Peyer's patch (tissue), 4 donors: ENCODE data around the gene PLA2G4E. TPM values are rescaled to one million over a fixed set of nuclear protein-coding genes. Genes with fewer than 3 reads are reported as not detected.

Experiments
- DNase-seq, 3 donors: peaks; one replicate each; pipeline ENCODE4 v3.0.0-alpha.2; 2017 to 2019
- H3K27ac ChIP-seq, 4 donors: fragments of 200-600 bp; sonication (generic); one replicate each; pipeline ENCODE4 v1.5.1; 2016 to 2019
- H3K27me3 ChIP-seq, 2 donors: fragments of 200-600 bp; sonication (generic); one replicate each; pipeline ENCODE4 v1.5.1; 2019
- H3K36me3 ChIP-seq, 3 donors: fragments of 200-600 bp; sonication (generic); one replicate each; pipeline ENCODE4 v1.5.1; 2016 to 2019
- H3K4me1 ChIP-seq, 4 donors: fragments of 200-600 bp; sonication (generic); one replicate each; pipeline ENCODE4 v1.5.1; 2016 to 2019
- H3K4me3 ChIP-seq, 4 donors: fragments of 200-600 bp; sonication (generic); 1 replicate in 3 of 4; 2 replicates in 1 of 4; pipeline ENCODE4 v1.5.1; 2016 to 2019; ENCODE audit warnings: mild to moderate bottlenecking in 1 of 4
- H3K9me3 ChIP-seq, 4 donors: fragments of 200-600 bp; sonication (generic); one replicate each; pipeline ENCODE4 v1.5.1; 2016 to 2019; ENCODE audit warnings: mild to moderate bottlenecking in 1 of 4
- POLR2A ChIP-seq, 2 donors: fragments of 450-650 bp; IDR thresholded peaks; one replicate each; pipeline ENCODE4 v1.5.1; 2017; ENCODE audit warnings: antibody characterized with exemption in 2 of 2, mild to moderate bottlenecking in 2 of 2, moderate library complexity in 2 of 2
- total RNA-seq, 4 donors: library from RNA; depleted of rRNA; stranded (reverse); fragments of >200 nt; gene quantifications; one replicate each; pipeline ENCODE4 v1.1.0, GENCODE V29; 2016
- TF ChIP-seq, protein P1 (sequence below), 6 experiments: fragments of 450-650 bp in 4 of 6; fragments of 200-600 bp in 2 of 6; sonication (generic) in 1 of 6; IDR thresholded peaks; one replicate each; pipeline ENCODE4 v1.5.1; 2017 to 2019; ENCODE audit warnings: antibody characterized with exemption in 6 of 6, mild to moderate bottlenecking in 3 of 6, moderate library complexity in 1 of 6

The PLA2G4E gene
- total RNA-seq, 4 donors from 2014 or later, result 1.5 TPM; not detected in 3

DNA sequence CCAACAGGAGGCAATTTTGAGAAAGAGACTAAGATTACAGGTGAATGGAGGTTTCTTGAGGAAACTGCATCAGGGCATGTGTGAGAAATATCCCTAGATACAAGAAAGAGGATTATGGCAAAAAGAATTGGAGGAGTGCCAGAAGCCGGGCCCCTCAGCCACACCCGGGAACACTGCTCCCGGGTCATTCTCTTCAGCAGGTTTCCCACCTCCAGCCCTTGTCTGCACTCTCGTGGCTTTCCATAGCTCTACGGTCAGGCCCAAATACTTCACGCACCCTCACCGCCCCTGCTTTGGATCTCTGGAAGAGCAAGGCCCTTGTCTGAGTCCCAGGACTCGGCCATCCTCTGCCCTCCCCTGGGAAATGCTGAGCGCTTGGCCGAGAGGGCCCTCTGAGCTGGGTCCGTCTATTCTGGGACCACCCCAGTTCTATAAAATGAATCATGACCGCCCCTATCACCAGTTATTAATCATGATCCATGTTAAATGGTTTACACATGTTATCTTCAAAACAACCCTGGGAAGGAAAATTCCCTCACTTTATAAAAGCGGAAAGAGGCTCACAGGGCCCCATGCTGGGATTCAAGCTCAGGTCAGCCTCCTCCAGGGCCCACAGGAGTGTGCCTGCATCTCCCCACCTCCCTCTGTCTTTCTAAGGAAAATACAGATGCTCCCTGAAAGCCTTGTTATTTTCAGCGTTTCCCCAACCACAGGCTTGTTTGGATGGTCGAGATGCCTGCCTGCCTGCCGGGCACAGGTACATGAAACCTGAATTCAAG, 88.1 kb downstream of the PLA2G4E start:
- Histone ChIP-seq H3K4me3 (no peak overlapping the region), H3K27me3 (no peaks in the 10 kb centered on the region), H3K27ac (peak overlapping the region in 1 of 4 donors; percentile 50), H3K36me3 (no peaks in the 10 kb centered on the region), H3K9me3 (no peaks in the 10 kb centered on the region), H3K4me1 (peaks cover 0 to 59% (median 10%) of the 10 kb centered on the region in 4 donors)
- no peak for TF ChIP-seq POLR2A (IDR thresholded peaks at IDR 0.05)
- TF ChIP-seq, protein P1, sequence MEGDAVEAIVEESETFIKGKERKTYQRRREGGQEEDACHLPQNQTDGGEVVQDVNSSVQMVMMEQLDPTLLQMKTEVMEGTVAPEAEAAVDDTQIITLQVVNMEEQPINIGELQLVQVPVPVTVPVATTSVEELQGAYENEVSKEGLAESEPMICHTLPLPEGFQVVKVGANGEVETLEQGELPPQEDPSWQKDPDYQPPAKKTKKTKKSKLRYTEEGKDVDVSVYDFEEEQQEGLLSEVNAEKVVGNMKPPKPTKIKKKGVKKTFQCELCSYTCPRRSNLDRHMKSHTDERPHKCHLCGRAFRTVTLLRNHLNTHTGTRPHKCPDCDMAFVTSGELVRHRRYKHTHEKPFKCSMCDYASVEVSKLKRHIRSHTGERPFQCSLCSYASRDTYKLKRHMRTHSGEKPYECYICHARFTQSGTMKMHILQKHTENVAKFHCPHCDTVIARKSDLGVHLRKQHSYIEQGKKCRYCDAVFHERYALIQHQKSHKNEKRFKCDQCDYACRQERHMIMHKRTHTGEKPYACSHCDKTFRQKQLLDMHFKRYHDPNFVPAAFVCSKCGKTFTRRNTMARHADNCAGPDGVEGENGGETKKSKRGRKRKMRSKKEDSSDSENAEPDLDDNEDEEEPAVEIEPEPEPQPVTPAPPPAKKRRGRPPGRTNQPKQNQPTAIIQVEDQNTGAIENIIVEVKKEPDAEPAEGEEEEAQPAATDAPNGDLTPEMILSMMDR (IDR thresholded peaks at IDR 0.05), result no peak
- no peak for DNase-seq

DNA sequence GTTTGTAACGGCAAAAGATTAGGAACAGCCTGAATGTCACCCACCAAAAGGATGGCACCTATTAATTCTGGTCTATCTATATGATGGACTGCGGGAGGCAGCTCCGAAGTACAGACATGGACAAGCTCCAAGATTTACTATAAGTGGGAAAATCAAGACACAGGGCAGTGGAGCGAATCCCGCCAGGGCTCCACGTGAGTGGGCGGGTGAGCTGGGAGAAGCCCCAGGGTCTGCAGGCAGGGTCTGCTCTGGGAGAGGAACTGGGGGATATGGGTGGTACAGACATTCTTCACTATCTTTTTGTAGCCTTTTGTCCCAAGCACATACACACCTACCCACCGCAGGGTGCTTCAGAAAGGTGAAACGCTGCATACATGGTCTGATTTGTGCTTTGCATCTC, 88.7 kb downstream of the PLA2G4E start:
- TF ChIP-seq, protein P1 (IDR thresholded peaks at IDR 0.05), result no peak
- TF ChIP-seq POLR2A (IDR thresholded peaks at IDR 0.05), result no peak
- no peak for DNase-seq
- Histone ChIP-seq H3K4me1 (peaks cover 0 to 65% (median 10%) of the 10 kb centered on the region in 4 donors), H3K36me3 (no peaks in the 10 kb centered on the region), H3K9me3 (no peaks in the 10 kb centered on the region), H3K27ac (no peak overlapping the region), H3K27me3 (no peaks in the 10 kb centered on the region), H3K4me3 (no peak overlapping the region)

Other genes with a start within 250 kb of the PLA2G4E start
- 10 to 100 TPM; 29.7 to 69.8 (median 48.7) TPM for gene MAPKBP1, start 246.6 kb downstream of the PLA2G4E start, total RNA-seq
- 10 to 100 TPM in 3 of 4 donors, 1 to 10 TPM in 1; 9.1 to 61.1 (median 13.1) TPM for gene JMJD7, start 192.9 kb downstream of the PLA2G4E start, total RNA-seq
- gene PLA2G4B, start 182.2 kb downstream of the PLA2G4E start, total RNA-seq, result 10 to 100 TPM in 3 of 4 donors, 1 to 10 TPM in 1; 7.2 to 15.3 (median 13.3) TPM
- gene SPTBN5, start 127.0 kb downstream of the PLA2G4E start, total RNA-seq, result 1 to 10 TPM in 2 of 4 donors, under 1 TPM in 1, not detected in 1; 0.27 to 4.1 (median 1.8) TPM
- 10 to 100 TPM; 23.1 to 53.9 (median 34.9) TPM for gene EHD4, start 48.5 kb downstream of the PLA2G4E start, total RNA-seq
- gene PLA2G4D, start 73.5 kb upstream of the PLA2G4E start, total RNA-seq, result not detected
- gene PLA2G4F, start 135.6 kb upstream of the PLA2G4E start, total RNA-seq, result 10 to 100 TPM in 3 of 4 donors, 1 to 10 TPM in 1; 7.4 to 45.2 (median 36.6) TPM
- 100 to 1,000 TPM; 141 to 314 (median 192) TPM for gene VPS39, start 187.3 kb upstream of the PLA2G4E start, total RNA-seq